WTC11 (cell line): ENCODE data around the gene ROR2. TPM values are rescaled to one million over a fixed set of nuclear protein-coding genes. Genes with fewer than 3 reads are reported as not detected.

Experiments
- ATAC-seq: fragments of 200-7000 bp; cut with Tn5 transposase; 2 replicates; pipeline ENCODE4 v1.10.0; 2021; ENCODE audit warnings: mild to moderate bottlenecking, moderate library complexity
- CTCF ChIA-PET: fragments of 300-600 bp; sonication (Branson Sonifier 250); formaldehyde crosslinking; loops from one replicate; lab custom pipeline; 2021; ENCODE audit warnings: antibody characterized with exemption; lab: Charles Lee
- POLR2A ChIA-PET: fragments of 350-600 bp; sonication (Branson Sonifier 250); formaldehyde crosslinking; loops from one replicate; lab custom pipeline; 2021; ENCODE audit warnings: antibody characterized with exemption; lab: Charles Lee
- DNase-seq: peaks from one replicate; pipeline ENCODE4 v3.0.0; 2021; ENCODE audit warnings: low spot score
- H3K27ac Mint-ChIP-seq: 2 replicates; pipeline ENCODE4 v1.8.0; 2021; ENCODE audit warnings: mixed read lengths
- H3K27me3 Mint-ChIP-seq: 2 replicates; pipeline ENCODE4 v1.8.0; 2021; ENCODE audit warnings: low read depth, mild to moderate bottlenecking, moderate library complexity, mixed read lengths
- H3K36me3 Mint-ChIP-seq: 2 replicates; pipeline ENCODE4 v1.8.0; 2021; ENCODE audit warnings: mixed read lengths
- H3K4me1 Mint-ChIP-seq: 2 replicates; pipeline ENCODE4 v1.8.0; 2022; ENCODE audit warnings: mixed read lengths
- H3K4me3 Mint-ChIP-seq: 2 replicates; pipeline ENCODE4 v1.8.0; 2021; ENCODE audit warnings: mild to moderate bottlenecking, moderate library complexity, mixed read lengths
- H3K9me3 Mint-ChIP-seq: 2 replicates; pipeline ENCODE4 v1.8.0; 2021; ENCODE audit warnings: mixed read lengths
- CDX4 ChIP-seq: fragments of 250-450 bp; sonication (Bioruptor Pico); IDR thresholded peaks from 2 replicates; pipeline ENCODE4 v1.9.0; 2021; ENCODE audit warnings: moderate library complexity, mild to moderate bottlenecking, inconsistent platforms, borderline replicate concordance
- E2F4 ChIP-seq: sonication (generic); formaldehyde crosslinking; IDR thresholded peaks from 2 replicates; pipeline ENCODE4 v1.8.1; 2022; ENCODE audit warnings: low read depth, mild to moderate bottlenecking, moderate library complexity, missing genetic modification reagents, borderline replicate concordance
- JAZF1 ChIP-seq: fragments of 250-450 bp; sonication (Bioruptor Pico); IDR thresholded peaks from 2 replicates; pipeline ENCODE4 v1.9.0; 2021; ENCODE audit warnings: moderate library complexity, mild to moderate bottlenecking, inconsistent platforms
- PREB ChIP-seq: sonication (generic); formaldehyde crosslinking; IDR thresholded peaks from 2 replicates; pipeline ENCODE4 v1.8.1; 2022; ENCODE audit warnings: mild to moderate bottlenecking, missing genetic modification reagents, moderate library complexity, borderline replicate concordance
- SP1 ChIP-seq: sonication (generic); formaldehyde crosslinking; conservative IDR thresholded peaks from 2 replicates; pipeline ENCODE4 v1.8.1; 2022; ENCODE audit warnings: missing genetic modification reagents
- STAT6 ChIP-seq: sonication (generic); formaldehyde crosslinking; conservative IDR thresholded peaks from 2 replicates; pipeline ENCODE4 v1.8.1; 2023; ENCODE audit warnings: mild to moderate bottlenecking, low read depth, missing genetic modification reagents, moderate library complexity
- TEAD1 ChIP-seq: sonication (generic); formaldehyde crosslinking; IDR thresholded peaks from 2 replicates; pipeline ENCODE4 v1.8.0; 2022; ENCODE audit warnings: mild to moderate bottlenecking, missing genetic modification reagents
- TEAD4 ChIP-seq: sonication (generic); formaldehyde crosslinking; IDR thresholded peaks from 2 replicates; pipeline ENCODE4 v1.8.0; 2022; ENCODE audit warnings: mild to moderate bottlenecking, missing genetic modification reagents
- USF2 ChIP-seq: sonication (generic); formaldehyde crosslinking; IDR thresholded peaks from 2 replicates; pipeline ENCODE4 v1.8.1; 2023; ENCODE audit warnings: mild to moderate bottlenecking, missing genetic modification reagents, moderate library complexity
- ZNF138 ChIP-seq: sonication (generic); formaldehyde crosslinking; conservative IDR thresholded peaks from 2 replicates; pipeline ENCODE4 v1.8.1; 2022; ENCODE audit warnings: mild to moderate bottlenecking, moderate library complexity, missing genetic modification reagents
- ZNF232 ChIP-seq: sonication (generic); formaldehyde crosslinking; IDR thresholded peaks from 2 replicates; pipeline ENCODE4 v1.8.0; 2022; ENCODE audit warnings: mild to moderate bottlenecking, missing genetic modification reagents
- ZNF512 ChIP-seq: sonication (generic); formaldehyde crosslinking; IDR thresholded peaks from 2 replicates; pipeline ENCODE4 v1.8.1; 2022; ENCODE audit warnings: missing genetic modification reagents, borderline replicate concordance
- ZNF671 ChIP-seq: fragments of 250-450 bp; sonication (Bioruptor Pico); IDR thresholded peaks from 2 replicates; pipeline ENCODE4 v1.8.0; 2021; ENCODE audit warnings: mild to moderate bottlenecking
- ZSCAN18 ChIP-seq: fragments of 250-450 bp; sonication (Bioruptor Pico); IDR thresholded peaks from 2 replicates; pipeline ENCODE4 v2.1.2; 2022; ENCODE audit warnings: mild to moderate bottlenecking, moderate library complexity
- total RNA-seq: library from RNA; stranded (reverse); gene quantifications from 3 replicates; pipeline ENCODE4 v1.2.3, GENCODE V29; 2021

Gene ROR2
- total RNA-seq, 1 experiment from 2014 or later, result 19.8 TPM

GRCh38 chr9:91942201-91942600 is 7.8 kb downstream of the ROR2 start (continued):
- no peak for TF ChIP-seq ZNF512 (CRISPR knock-in tag)
- TF ChIP-seq SP1 (CRISPR knock-in tag), result no peak
- no peak for TF ChIP-seq ZNF232 (CRISPR knock-in tag)
- TF ChIP-seq E2F4 (CRISPR knock-in tag), result no peak
- no peak for TF ChIP-seq JAZF1 (CRISPR knock-in tag)
- TF ChIP-seq USF2, result no peak
- TF ChIP-seq ZSCAN18 (CRISPR knock-in tag), result no peak
- TF ChIP-seq STAT6 (CRISPR knock-in tag), result no peak
- TF ChIP-seq CDX4 (CRISPR knock-in tag), result no peak
- no peak for TF ChIP-seq ZNF671
- TF ChIP-seq TEAD1, result no peak
- no peak for TF ChIP-seq PREB (CRISPR knock-in tag)
- TF ChIP-seq ZNF138, result no peak

- H3K36me3 Mint-ChIP-seq, result no peaks in the 10 kb centered on the region
- POLR2A ChIA-PET, result no interaction called here
- no peak overlapping the region for H3K4me3 Mint-ChIP-seq
Measured at GRCh38 chr9:91939978-91940377, 10.1 kb downstream of the ROR2 start.

More at GRCh38 chr9:91939978-91940377, 10.1 kb downstream of the ROR2 start:
- peak; percentile 85 for ATAC-seq
- H3K27me3 Mint-ChIP-seq, result no peaks in the 10 kb centered on the region
- CTCF ChIA-PET, result interaction anchor here (1.0 kb wide), 2 partner anchors 10 to 14 kb away, joined by 3 to 4 read pairs; no protein-coding TSS in a partner anchor
- TF ChIP-seq TEAD4 (CRISPR knock-in tag) (no peak), TEAD1 (no peak), USF2 (no peak)
- TF ChIP-seq, all 79 proteins: peak for 0
- Mint-ChIP-seq H3K4me1 (peaks cover 50% of the 10 kb centered on the region), H3K9me3 (peaks cover 13% of the 10 kb centered on the region), H3K27ac (peak overlapping the region; percentile 56; the same call in 1 of the 2 replicates)
- no peak for DNase-seq
